HG03159 (cell line): ENCODE measurements around the gene COG2.
"Not testable (repeated sequence)": the region's sequence is repeated elsewhere in the genome, so short reads cannot be mapped to it uniquely, and the experiment has no call there.

Experiments
- ATAC-seq: cut with Tn5 transposase; IDR thresholded peaks from one replicate; pipeline ENCODE4 v1.9.1; 2021; ENCODE audit warnings: mild to moderate bottlenecking, moderate library complexity; ENCODE audit not compliant: unreplicated experiment

Gene COG2, protein sequence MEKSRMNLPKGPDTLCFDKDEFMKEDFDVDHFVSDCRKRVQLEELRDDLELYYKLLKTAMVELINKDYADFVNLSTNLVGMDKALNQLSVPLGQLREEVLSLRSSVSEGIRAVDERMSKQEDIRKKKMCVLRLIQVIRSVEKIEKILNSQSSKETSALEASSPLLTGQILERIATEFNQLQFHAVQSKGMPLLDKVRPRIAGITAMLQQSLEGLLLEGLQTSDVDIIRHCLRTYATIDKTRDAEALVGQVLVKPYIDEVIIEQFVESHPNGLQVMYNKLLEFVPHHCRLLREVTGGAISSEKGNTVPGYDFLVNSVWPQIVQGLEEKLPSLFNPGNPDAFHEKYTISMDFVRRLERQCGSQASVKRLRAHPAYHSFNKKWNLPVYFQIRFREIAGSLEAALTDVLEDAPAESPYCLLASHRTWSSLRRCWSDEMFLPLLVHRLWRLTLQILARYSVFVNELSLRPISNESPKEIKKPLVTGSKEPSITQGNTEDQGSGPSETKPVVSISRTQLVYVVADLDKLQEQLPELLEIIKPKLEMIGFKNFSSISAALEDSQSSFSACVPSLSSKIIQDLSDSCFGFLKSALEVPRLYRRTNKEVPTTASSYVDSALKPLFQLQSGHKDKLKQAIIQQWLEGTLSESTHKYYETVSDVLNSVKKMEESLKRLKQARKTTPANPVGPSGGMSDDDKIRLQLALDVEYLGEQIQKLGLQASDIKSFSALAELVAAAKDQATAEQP

DNA sequence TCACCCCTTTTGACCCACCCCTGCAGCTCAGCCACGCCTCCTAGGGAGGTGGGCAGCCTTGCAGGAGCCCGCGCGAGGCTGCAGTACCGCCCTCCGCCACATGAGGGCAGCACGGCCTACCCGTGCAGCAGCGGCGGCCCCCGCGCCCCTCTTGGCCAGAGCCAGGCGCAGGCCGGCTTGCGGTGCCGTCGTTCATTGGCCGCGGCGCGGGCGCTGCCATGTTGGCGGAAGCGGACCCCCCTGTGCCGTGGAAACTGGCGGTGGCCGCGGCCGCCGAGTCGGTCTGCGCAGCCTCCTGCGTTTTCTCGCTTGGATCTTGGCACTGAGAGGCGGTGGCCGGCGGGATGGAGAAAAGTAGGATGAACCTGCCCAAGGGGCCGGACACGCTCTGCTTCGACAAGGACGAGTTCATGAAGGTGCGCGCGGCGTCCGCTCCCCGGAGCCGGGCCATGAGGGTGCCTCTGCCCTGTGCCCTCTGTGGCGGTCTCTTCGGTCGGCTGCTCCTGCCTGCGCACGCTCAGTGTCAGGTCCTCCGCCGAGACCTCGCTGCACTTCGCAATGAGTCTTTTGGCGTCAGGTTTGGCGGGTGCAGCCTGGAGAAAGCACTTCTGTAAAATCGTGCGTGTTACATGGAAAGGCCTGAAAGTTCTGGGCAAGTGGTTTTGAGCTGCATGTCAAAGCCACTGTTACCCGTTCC is at the start of gene COG2:
Gene COG2 (plus strand): TSS at position 219 of the 697 bp plus-strand sequence. CDS start 126 bp downstream, at position 345.
- ATAC-seq, result peak; percentile 97

DNA sequence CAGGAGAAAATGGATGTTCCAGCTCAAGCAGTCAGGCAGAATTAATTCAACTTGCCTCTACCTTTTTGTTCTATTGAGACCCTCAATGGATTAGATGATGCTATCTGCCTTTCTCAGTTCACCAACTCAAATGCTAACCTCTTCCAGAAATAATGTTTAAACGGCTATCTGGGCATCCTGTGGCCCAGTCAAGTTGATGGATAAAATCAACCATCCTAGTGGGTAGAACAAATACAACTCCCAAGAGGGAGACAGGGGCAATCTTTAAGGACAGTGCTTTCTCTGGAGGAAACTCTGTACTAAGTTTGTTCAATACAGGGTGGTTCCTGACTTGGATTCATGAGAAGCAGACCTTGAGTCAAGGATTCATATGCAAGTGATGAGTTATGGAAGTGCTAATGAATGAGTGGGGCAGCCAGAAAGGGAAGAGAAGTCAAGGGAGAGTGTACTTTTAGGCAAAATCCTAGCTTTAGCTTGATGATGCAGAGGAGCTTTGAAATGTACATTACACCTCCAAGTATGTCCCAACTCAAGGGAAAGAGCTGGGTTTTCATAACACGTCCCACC is 49.4 kb upstream of the COG2 start:
- no peak for ATAC-seq

DNA sequence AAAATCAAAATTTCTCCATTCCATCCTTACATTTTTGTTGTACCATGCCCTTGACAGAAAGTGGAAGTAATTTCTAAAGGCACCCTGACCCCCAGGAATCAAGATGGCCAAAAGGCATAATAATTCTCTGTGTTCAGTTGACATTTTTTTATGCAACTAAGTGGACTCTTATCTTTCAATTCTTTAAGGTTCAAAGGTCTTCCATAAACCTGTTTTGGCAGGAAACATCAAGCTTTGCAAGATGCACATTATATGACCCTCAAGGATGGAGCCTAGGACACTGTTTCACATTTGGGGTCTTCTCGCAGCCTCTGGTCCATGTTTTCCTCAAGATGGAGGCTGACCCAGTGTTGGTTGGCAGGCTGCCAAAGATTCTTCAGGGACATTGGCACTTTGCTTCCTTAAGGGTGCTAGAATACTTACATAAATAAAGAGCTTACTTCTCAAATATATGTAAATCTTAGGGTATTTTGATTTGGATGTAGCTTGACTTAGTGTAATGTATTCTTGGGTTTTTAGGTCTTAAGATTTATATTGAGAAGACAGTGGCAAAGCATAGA is 48.0 kb upstream of the COG2 start:
- no peak for ATAC-seq

DNA sequence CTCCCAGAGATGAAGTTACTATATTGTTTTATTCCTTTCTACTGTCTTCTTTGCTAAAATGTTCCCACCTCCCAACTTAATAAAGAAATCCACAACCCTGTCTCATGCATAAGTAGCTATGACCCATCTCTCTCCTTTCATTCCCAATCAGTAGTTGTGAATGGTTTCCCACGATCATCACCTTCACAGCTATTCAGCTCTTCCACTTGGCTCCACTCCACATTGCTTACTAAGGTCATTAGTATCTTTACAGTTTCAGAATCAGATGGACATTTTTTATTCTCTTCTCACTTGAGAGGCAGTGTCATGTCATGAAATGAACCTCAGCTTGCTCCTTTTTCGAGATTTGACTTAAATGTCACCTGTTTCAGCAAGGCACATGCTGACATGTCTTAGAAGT is 47.1 kb upstream of the COG2 start:
- no peak for ATAC-seq

DNA sequence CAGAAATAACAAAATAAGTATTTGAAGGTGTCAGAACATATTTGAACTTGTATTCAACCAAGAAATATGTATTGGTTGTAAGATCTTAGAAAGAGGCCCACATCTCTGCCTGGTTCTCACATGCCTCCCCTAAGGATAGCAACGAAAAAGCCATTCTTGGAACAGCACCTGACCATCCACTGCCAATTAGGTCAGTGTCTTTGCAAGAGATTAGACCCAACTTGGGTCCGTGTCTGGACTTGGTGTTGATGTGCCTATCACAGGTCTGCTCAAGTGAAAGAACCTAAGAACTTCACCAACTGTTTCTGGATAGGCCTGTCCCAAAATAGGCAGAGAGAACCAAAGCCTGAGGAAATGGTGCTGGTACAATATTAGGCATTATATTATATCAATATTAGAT is 46.0 kb upstream of the COG2 start:
- no peak for ATAC-seq

DNA sequence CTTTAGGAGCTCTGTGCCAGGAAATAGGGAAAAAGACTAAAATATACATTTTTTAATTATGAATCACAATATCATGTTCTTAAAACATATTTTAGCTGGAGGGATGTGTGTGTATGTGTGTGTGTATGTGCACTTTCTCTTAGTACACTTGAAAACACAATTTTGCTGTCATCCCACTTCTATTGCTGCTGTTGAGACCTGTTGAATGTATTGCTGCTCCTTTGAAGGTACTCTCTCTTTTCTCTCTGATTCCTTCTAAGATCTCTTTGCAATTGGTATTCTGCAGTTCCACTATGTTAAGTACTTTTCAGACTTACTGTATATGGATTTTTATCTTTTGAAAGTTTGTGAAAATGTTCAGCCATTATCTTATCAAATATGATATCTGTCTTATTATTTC is 43.5 kb upstream of the COG2 start:
- no peak for ATAC-seq

DNA sequence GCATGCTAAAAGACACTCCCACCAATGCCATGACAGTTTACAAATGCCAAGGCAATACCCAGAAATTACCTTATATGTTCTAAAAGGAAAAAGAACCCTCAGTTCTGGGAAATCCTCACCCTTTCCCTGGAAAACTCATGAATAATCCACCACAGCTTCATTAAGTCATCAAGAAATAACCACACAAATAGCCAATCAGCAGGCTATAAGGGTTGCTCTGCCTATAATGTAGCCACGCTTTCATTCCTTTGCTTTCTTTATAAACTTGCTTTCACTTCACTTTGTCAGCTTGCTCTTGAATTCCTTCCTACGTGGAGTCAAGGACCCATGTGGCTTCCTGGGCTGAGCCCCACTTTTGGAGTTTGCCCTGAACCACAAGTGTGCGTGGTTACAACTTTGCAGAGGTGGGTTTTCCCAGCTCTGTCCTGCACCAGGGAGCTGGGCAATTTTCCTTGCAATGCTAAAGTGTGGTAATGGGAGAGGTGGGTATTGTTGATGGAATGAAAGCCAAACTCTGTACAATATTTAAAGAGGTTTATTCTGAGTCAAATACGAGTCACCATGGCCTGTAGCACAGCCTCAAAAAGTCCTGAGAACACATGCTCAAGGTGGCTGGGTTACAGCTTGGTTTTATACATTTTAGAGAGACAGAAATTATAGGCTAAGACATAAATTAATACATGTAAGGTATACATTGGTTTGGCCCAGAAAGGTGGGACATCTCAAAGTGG is 42.2 kb upstream of the COG2 start:
- no peak for ATAC-seq

DNA sequence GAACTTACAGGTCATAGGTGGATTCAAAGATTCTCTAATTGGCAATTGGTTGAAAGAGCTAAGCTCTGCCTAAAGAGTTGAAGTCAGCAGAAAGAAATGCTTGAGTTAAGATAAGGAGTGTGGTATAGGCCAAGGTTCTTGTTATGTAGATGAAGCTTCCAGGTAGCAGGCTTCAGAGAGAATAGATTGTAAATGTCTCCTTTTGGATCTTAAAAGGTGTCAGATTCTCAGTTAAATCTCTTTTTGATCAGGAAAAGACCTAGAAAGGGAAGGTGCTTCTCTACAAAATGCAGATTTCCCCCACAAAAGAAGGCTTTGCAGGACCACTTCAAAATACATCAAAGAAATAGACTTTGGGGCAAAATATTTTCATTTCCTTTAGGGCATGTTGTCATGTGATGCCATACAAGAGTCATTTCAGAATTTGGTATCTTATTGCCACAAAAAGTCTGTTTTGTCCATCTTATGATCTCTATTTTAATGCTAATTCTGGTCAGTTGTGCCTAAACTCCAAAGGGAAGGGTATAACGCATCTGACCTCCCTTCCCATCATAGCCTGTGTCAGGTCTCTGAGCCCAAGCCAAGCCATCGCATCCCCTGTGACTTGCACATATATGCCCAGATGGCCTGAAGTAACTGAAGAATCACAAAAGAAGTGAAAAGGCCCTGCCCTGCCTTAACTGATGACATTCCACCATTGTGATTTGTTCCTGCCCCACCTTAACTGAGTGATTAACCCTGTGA is 41.5 kb upstream of the COG2 start:
- ATAC-seq, result not testable (repeated sequence)

DNA sequence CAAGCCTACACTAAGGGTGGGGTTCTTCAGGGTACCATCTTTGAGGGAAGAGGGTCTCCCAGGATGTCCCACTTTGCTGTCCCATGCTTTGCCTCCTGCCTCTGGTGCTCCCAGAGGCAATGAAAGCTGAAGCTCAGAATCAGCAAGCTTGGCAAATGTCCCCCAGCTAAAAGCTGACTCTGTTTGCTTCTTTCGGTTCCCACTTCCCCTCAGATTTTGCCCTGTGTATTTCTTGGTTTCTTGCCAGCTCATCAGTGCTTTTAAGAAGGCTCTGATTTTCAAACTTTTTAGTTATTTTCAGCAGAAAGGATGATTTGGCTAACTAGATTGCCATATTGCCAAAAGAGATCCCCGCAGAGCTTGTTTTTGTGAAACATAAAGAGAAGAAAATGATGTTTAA is 33.1 kb upstream of the COG2 start:
- ATAC-seq, result no peak

DNA sequence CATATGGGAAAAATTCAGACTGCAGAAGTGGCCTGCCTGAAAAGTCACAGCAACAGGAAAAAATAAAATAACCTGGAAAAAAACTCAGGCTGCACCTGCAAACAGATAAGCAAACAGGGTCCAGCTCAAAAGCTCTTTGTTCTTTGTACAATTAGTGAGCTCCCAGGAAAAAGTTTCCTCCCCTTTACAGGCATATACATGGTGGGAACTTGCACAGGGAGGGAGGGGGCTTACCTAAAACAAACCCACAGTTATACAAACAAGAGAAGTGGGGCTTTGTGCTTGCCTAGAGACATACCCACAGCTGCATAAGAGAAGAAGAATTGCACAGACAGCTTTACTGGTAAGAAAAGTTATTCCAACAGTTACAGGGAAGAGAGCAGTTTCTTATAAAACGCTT is 31.7 kb upstream of the COG2 start:
- ATAC-seq, result no peak

DNA sequence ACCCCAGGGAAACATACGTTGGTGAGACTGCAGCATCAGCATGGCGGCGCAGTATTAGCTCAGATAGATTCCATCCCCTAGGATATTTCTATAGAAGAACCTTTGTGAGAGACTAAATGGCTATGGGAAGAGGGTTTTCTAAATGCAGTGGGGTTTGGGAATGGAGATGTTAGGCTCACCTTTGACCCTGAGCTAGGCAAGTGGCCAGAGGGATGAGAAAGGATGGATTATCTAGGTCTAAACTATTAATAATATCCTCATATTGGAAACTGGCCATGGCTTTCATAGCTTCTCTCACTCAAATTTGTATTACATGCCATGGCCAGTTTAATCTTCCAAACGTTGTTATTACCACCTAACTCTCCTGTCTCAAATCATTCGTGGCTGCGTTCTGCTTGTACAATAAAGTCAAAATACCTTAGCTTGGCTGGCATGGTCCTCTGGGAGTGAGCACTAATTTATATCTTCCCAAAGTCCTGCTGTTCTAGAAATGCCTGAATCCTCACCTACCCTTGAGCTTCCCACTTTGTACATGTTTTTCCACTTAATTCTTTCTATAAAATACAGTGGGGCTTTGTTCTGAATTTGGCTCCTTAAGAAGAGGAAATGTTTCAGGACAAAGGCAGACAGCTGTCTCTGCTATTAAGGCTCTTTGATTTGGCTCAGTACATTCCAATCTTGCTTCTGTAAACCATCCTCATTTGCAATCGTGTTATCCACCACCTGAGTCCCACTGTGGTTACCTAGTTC is 31.0 kb upstream of the COG2 start:
- no peak for ATAC-seq

DNA sequence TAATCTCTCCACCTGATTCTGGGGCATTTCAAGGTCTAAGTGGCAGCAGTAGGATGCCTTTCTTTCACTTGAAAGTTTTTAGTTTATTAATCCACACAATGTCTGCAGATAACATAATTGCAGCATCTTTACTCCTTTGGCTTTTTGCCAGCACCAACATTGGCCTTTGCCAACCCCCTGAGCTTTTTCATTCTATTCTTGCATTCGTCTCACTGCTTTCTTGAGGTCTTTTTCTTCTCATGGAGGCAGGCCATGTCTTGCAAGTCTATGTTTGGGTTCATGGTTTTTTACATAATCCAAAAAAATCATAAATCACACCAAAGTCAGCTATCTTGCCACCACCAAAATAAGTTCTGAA is 30.4 kb upstream of the COG2 start:
- no peak for ATAC-seq

DNA sequence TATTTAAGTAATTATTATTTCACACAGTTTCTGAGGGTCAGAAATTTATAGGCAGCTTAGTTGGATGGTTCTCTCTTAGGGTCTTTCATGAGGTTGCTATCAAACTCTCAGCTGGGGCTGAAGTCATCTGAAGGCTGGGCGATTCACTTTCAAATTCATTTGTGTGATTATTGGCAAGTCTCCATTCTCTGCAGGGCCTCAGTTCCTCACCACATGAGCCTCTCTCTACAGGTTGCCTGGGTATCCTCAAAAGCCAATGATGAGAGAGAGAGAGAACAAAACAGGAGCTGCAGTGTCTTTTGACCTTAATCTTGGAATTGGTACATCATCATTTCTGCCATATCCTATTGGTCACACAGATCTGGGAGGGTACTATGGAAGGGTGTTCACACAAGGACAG is 29.6 kb upstream of the COG2 start:
- no peak for ATAC-seq

DNA sequence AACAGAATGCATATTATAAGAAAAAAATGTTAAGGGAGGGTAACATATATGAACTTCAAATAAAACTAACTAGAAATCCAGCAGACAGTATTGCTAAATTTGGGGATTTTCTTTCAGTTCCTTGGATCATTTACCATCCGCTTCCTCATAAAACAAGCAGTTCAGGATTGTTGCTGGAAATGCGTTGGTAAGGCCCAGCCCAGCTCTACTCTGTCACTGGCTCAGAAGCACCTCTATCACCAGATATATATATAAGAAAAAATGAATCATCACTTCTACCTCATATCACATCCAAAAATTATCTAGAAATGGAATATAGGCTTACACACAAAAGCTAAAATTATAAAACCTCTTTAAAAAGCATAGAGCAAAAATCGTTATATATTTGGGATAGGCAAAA is 28.2 kb upstream of the COG2 start:
- ATAC-seq, result no peak

DNA sequence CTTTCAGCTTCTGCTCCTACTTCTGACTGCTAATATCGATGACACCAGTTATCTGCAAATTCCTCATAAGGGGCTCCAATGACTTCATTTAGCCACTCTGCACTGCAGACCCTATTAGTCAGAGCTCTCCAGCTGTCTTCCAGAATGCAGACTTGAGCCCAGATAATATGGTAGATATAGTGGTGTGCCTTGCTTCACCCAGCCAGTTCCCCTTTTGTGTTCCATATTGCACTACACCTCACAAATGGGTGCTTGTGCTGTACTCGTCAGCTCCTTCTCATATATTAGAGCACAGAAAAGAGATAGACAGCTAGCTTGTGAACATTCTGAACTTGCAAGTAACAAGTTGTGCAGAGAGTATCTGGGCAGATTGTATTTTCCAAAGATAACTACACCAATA is 23.7 kb upstream of the COG2 start:
- ATAC-seq, result no peak

DNA sequence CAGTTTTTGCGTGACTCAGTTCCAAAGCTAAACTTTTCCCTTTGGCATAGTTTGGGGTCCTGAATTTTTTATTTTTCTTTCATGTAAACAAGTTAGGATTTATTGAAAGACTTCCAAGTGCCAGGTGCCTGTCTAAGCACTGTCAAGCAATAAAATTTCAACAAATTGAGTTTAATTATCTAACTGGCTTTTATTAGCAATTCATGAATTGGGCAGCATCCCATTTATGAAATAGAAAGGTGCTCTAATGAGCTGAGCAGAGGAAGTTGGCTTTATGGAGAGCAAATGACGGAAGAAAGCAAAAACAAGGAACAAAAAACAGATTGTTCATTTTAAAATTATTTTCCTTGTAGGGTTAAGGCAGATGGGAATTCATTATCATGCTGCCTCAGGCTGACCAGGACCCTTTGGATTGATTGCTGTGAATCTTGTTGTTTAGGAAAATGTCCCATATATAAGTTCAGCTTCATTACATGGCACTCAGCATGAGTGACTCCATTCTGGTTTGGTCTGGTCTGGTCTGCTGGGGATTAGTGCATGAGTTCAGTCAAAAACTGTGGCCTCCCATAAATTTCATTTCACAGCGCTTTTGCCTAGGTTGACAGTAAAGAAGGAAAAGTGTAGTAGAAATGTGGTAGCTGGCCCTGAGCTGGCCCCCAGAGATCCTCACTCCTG is 21.5 kb upstream of the COG2 start:
- ATAC-seq, result no peak

DNA sequence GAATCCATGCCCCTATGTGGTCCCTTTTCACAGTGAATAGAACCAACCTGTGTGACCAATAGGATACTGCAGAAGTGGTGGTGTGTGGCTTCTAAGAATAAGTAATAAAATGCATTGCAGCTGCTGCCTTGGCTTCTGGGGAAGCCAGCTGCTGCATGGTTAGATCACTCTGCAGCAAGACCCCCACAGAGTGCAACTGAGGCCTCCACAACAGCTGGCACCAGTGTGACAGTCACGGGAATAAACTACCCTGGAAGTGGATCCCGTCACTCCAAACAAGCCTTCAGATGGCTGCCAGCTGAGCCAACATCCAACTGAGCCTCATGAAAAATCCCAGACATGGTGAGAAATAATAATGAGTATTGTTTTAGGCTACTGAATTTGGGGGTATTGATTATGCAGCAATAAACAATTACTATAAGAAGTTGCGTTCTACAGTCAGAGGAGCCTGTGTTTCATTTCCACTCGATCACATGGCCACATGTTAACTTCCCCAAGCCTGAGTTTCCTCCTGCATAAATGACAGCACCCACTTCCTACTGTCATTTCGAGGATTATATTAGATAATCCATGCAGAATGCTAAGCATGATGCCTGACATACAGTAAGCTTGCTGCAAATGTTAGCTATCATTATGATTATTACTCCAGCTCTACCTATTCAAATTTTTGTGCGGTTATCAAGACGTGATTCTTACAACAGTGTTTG is 20.8 kb upstream of the COG2 start:
- ATAC-seq, result no peak

DNA sequence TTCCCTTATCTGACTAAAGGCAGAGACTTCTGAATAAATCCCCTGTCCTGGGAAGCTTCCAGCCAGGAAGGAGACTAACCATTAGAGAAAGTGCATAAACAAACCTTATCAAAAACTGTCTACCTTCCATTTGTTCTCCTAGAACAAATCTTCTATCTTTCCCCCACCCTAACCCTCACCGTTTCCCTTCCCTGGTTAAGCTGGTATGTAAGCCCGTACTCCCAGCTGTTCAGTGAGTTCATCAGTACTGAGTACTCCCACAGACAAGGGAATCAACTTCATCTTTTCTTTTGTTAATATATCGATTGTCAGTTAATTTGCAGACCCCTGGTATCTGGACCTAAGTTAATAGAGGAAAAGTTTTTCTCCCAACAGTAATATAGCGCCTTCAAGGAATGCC is 20.1 kb upstream of the COG2 start:
- ATAC-seq, result no peak
